Ishikawa (cell line): Measurements from ENCODE around the gene ZRANB1.

ENCODE experiments used
- EGR1 ChIP-seq: IDR thresholded peaks from 2 replicates; pipeline ENCODE4 v1.6.1; 2012
- EP300 ChIP-seq: IDR thresholded peaks from 2 replicates; pipeline ENCODE4 v1.6.1; 2012; ENCODE audit warnings: borderline replicate concordance
- RAD21 ChIP-seq: IDR thresholded peaks from 2 replicates; pipeline ENCODE4 v1.6.1; 2012; ENCODE audit warnings: low read depth
- REST ChIP-seq: IDR thresholded peaks from 2 replicates; pipeline ENCODE4 v1.6.1; 2012; ENCODE audit warnings: low read depth, mild to moderate bottlenecking
- TAF1 ChIP-seq: IDR thresholded peaks from 2 replicates; pipeline ENCODE4 v1.6.1; 2012; ENCODE audit warnings: low read depth, mild to moderate bottlenecking
- TCF12 ChIP-seq: IDR thresholded peaks from 2 replicates; pipeline ENCODE4 v1.6.1; 2012; ENCODE audit warnings: low read depth
- TEAD4 ChIP-seq: IDR thresholded peaks from 2 replicates; pipeline ENCODE4 v1.6.1; 2012
- USF1 ChIP-seq: IDR thresholded peaks from 2 replicates; pipeline ENCODE4 v1.6.1; 2012
- YY1 ChIP-seq: IDR thresholded peaks from 2 replicates; pipeline ENCODE4 v1.6.1; 2012; ENCODE audit warnings: low read depth
- ZBTB7A ChIP-seq: IDR thresholded peaks from 2 replicates; pipeline ENCODE4 v1.6.1; 2012; ENCODE audit warnings: low read depth
- TF ChIP-seq, protein P1 (sequence below): IDR thresholded peaks from 2 replicates; pipeline ENCODE4 v1.6.1; 2012

DNA sequence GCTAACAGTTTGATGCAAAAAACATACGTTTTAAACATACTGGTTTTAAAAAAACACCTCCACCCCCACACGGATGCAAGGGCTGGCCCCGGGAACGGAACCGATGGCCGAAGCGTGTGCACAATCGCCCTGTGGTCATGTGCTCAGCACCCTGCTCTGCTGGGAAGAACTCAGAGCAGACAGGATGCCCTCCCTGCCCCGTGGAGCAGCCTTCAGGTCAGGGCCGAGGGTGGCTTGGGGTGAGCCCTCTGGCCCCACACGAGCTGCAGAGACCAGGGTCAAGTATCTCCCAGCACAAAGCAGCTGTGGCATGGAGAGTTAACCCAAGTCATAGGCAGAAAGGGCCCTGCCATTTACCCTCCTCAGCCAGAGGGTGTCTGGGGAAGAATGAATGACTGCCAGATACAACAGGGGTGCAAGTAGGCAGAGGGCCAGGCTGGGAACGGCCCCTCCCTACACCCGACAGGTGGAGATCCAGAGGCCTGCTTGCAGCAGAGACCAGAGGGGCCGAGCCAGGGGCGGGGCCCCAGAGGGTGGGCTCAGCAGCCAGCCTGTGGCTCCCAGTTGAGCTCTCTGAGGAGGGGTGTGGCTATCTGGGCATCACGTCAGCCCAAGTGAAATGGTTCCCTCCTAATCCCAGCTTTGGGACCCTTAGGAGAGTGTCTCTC, 56.8 kb downstream of the ZRANB1 start:
- TF ChIP-seq, protein P1, sequence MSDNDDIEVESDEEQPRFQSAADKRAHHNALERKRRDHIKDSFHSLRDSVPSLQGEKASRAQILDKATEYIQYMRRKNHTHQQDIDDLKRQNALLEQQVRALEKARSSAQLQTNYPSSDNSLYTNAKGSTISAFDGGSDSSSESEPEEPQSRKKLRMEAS: no peak
- TF ChIP-seq EGR1 (no peak), USF1 (no peak), RAD21 (no peak), EP300 (no peak), TAF1 (no peak), TCF12 (no peak), REST (no peak), TEAD4 (no peak), ZBTB7A (no peak), YY1 (no peak)
